ENCODE data around the gene PPM1H. TPM values are rescaled to one million over a fixed set of nuclear protein-coding genes. Genes with fewer than 3 reads are reported as not detected.

PPM1H gene
- total and polyA plus RNA-seq, 2 of the 8 experiments (the other 6 are each of a cell fraction or from before 2014, with no cell fraction given), result 16.4 to 36.1 TPM

DNA sequence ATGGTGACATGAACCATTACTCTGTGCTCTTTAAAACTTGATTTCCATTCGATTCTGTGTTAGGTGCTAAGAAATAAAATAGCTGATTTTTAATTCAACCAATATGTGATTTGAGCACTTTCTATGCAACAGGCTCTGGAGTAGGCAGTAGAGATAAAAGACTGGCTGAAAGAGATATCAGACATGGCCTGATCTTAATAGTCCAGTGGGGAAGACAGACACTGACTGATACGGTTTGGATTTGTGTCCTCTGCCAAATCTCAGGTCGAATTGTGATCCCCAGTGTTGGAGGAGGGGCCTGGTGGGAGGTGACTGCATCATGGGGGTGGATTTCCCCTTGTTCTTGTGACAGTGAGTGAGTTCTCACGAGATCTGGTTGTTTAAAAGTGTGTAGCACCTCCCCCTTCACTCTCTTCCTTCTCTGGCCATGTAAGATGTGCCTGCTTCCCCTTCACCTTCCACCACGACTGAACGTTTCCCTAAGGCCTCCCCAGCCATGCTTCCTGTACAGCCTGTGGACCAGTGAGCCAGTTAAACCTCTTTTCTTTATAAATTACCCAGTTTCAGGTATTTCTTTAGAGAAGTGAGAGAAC lies 128.6 kb downstream of the PPM1H start:
- H3K9ac ChIP-seq (replicated peaks in 1 of 4; ENCODE audit: extremely low read depth in 1 of 4, low read depth in 3 of 4, low read length in 3 of 4), result no peak overlapping the region
- DNase-seq (ENCODE audit: low read depth in 1 of 2, low spot score in 2 of 2) (no peak), FAIRE-seq (no peak)
- H3K23ac ChIP-seq (ENCODE audit: insufficient read length), result no peak overlapping the region
- no peak overlapping the region for H3K27ac ChIP-seq (ENCODE audit: low read depth, low read length)
- no peaks in the 10 kb centered on the region; the same call in 1 of the 2 replicates for H3K23me2 ChIP-seq (ENCODE audit: low read depth, low read length)
- H3K27me3 ChIP-seq (replicated peaks in 1 of 4; ENCODE audit: control insufficient read depth in 3 of 4, extremely low read depth in 1 of 4, insufficient read depth in 3 of 4, low read length in 3 of 4), result no peaks in the 10 kb centered on the region
- POLR2A ChIA-PET (ENCODE audit: partially characterized antibody), result interaction anchor here (0.6 kb wide), 1 partner anchor 203 kb away, joined by 3 read pairs; no protein-coding TSS in a partner anchor
- H4K20me1 ChIP-seq (replicated peaks in 1 of 2; ENCODE audit: control insufficient read depth in 1 of 2, insufficient read depth in 2 of 2, low read length in 2 of 2), result peaks cover 2% of the 10 kb centered on the region in 2 experiments
- H3K4me1 ChIP-seq (replicated peaks in 1 of 4; ENCODE audit: control insufficient read depth in 3 of 4, insufficient read depth in 4 of 4, low read length in 3 of 4), result no peaks in the 10 kb centered on the region
- H4K91ac ChIP-seq (replicated peaks; ENCODE audit: insufficient read length, low read length), result no peak overlapping the region
- no peak overlapping the region for H3K18ac ChIP-seq (ENCODE audit: extremely low read depth, low read length)
- H2BK15ac ChIP-seq (ENCODE audit: low read length), result no peak overlapping the region
- H3K79me1 ChIP-seq (ENCODE audit: low read depth, low read length), result no peaks in the 10 kb centered on the region
- CTCF ChIA-PET (ENCODE audit: partially characterized antibody), result interaction anchor here (1.2 kb wide), 1 partner anchor 330 kb away, joined by 3 read pairs; no protein-coding TSS in a partner anchor
- no peak overlapping the region for H2BK20ac ChIP-seq (ENCODE audit: low read length)
- H4K8ac ChIP-seq (ENCODE audit: extremely low read depth, insufficient read depth, low read length), result no peak overlapping the region
- H3K56ac ChIP-seq (replicated peaks; ENCODE audit: insufficient read length, low read depth, low read length), result no peak overlapping the region
- no peak overlapping the region for H2BK120ac ChIP-seq (replicated peaks; ENCODE audit: low read depth, low read length)
- no peak overlapping the region for H2AFZ ChIP-seq (ENCODE audit: low read length)
- H3K14ac ChIP-seq (ENCODE audit: insufficient read length), result no peak overlapping the region
- no peak for TF ChIP-seq CBX5 (IDR thresholded peaks at IDR 0.05; ENCODE audit: low read depth, low read length)
- no peak for TF ChIP-seq RFX5 (IDR thresholded peaks at IDR 0.05; ENCODE audit: borderline replicate concordance, low read depth, low read length)
- TF ChIP-seq SIRT6 (IDR thresholded peaks at IDR 0.05; ENCODE audit: low read length), result no peak
- no peak for TF ChIP-seq CHD2 (IDR thresholded peaks at IDR 0.05; ENCODE audit: low read length)
- TF ChIP-seq POU5F1 (IDR thresholded peaks at IDR 0.05; ENCODE audit: low read depth, low read length), result no peak
- no peak for TF ChIP-seq EP300 (IDR thresholded peaks at IDR 0.05; ENCODE audit: borderline replicate concordance in 1 of 2, low read depth in 2 of 2, low read length in 2 of 2)
- TF ChIP-seq ASH2L (IDR thresholded peaks at IDR 0.05; ENCODE audit: low read length), result no peak
- TF ChIP-seq CEBPB (IDR thresholded peaks at IDR 0.05; ENCODE audit: low read depth, low read length), result no peak
- H3K79me2 ChIP-seq (ENCODE audit: control insufficient read depth in 1 of 2, insufficient read depth in 2 of 2, low read length in 2 of 2), result no peaks in the 10 kb centered on the region
- no peak overlapping the region for H3K4me2 ChIP-seq (ENCODE audit: insufficient read depth in 1 of 2, low read depth in 2 of 2, low read length in 2 of 2)
- no peaks in the 10 kb centered on the region for H3K36me3 ChIP-seq (ENCODE audit: control insufficient read depth in 2 of 4, insufficient read depth in 4 of 4, low read length in 3 of 4)
- H3K4ac ChIP-seq (replicated peaks; ENCODE audit: insufficient read length, low read depth, low read length), result no peak overlapping the region
- no peak overlapping the region for H2AK5ac ChIP-seq (ENCODE audit: low read depth, low read length)
- H3K9me3 ChIP-seq (ENCODE audit: insufficient read depth in 2 of 2, low read depth in 1 of 2, low read length in 1 of 2), result no peaks in the 10 kb centered on the region
- 92% methylated on average over 6 of the region's 6 CpGs; no CpG with 5 or more reads in 1 of the 2 experiments for WGBS, 2 experiments (ENCODE audit: extremely low coverage in 1 of 2, insufficient coverage in 1 of 2, insufficient read length in 1 of 2, insufficient replicate concordance in 2 of 2, low coverage in 1 of 2, low lambda C conversion rate in 2 of 2, missing lambda C conversion rate in 1 of 2)
- no peak overlapping the region for H2BK12ac ChIP-seq (ENCODE audit: low read depth, low read length)
- no peak overlapping the region for H2BK5ac ChIP-seq (ENCODE audit: low read depth, low read length)
- no peak overlapping the region for H4K5ac ChIP-seq (ENCODE audit: insufficient read length, low read depth, low read length)
- no peak overlapping the region for H3K4me3 ChIP-seq (ENCODE audit: extremely low read depth in 1 of 4, insufficient read depth in 2 of 4, low read depth in 3 of 4, low read length in 4 of 4)
